Measurements from ENCODE around the gene BTBD9. TPM values are rescaled to one million over a fixed set of nuclear protein-coding genes. Genes with fewer than 3 reads are reported as not detected.
"Not testable (repeated sequence)": the region's sequence is repeated elsewhere in the genome, so short reads cannot be mapped to it uniquely, and the experiment has no call there.

BTBD9 gene
- polyA plus RNA-seq, 4 donors, result 5.1 to 10.2 (median 6.7) TPM

DNA sequence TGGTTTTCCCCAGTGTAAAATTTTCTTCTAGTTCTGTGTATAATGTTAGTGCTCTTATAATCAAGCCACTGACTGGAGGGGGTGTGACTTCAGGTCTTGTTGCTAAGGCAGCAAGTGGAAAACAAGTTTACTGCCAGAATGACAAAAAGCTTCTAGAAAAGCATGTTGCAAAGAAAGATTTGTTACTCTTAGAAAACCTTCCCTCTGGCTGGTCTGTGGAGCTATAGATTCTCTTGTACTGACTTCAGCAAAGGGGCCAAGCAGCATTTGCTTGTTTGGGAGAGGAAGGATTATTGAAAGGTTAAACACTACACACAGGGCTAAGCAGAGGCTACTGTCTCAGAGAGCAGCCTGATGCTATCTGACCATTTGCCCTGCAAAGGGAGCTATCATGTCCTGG is 288.8 kb downstream of the BTBD9 start:
- Histone ChIP-seq H3K4me3 (ENCODE audit: low read depth in 1 of 3, low read length in 3 of 3) (no peak overlapping the region), H3K4me1 (ENCODE audit: control insufficient read depth in 3 of 3, insufficient read depth in 2 of 3, low read depth in 1 of 3, low read length in 2 of 3) (peaks cover 0 to 4% (median 0%) of the 10 kb centered on the region in 3 donors), H3K9me3 (ENCODE audit: control insufficient read depth in 2 of 2, insufficient read depth in 1 of 2, low read depth in 1 of 2, low read length in 1 of 2) (no peaks in the 10 kb centered on the region), H3K27me3 (ENCODE audit: control insufficient read depth in 3 of 3, insufficient read depth in 3 of 3, low read length in 3 of 3) (no peaks in the 10 kb centered on the region), H3K27ac (ENCODE audit: low read depth in 1 of 3, low read length in 2 of 3) (no peak overlapping the region), H3K36me3 (ENCODE audit: control insufficient read depth in 3 of 3, insufficient read depth in 2 of 3, low read depth in 1 of 3, low read length in 3 of 3) (no peaks in the 10 kb centered on the region)
- DNase-seq, result peak in 1 of 2 donors; percentile 13
- FAIRE-seq, result no peak

DNA sequence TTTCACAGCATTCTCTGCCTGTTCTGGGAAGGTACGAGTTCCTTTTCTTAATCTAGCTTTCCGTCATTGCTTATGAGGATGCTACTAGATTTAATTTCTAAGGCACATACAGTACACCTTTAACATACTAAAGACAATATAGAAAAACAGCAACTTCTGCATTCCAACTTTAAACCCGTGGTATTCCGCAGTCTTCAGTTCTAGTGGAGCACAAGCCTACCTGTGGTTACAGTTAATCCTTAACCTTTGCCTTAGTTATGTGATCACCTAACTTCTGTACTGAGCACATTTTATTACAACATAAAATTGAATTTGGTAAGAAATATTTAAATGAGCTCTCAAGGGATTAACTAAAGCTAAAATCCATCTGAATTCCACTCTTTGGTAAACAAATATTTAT is 289.5 kb downstream of the BTBD9 start:
- Histone ChIP-seq H3K9me3 (ENCODE audit: control insufficient read depth in 2 of 2, insufficient read depth in 1 of 2, low read depth in 1 of 2, low read length in 1 of 2) (no peaks in the 10 kb centered on the region), H3K4me3 (ENCODE audit: low read depth in 1 of 3, low read length in 3 of 3) (no peak overlapping the region), H3K27ac (ENCODE audit: low read depth in 1 of 3, low read length in 2 of 3) (no peak overlapping the region), H3K36me3 (ENCODE audit: control insufficient read depth in 3 of 3, insufficient read depth in 2 of 3, low read depth in 1 of 3, low read length in 3 of 3) (no peaks in the 10 kb centered on the region), H3K4me1 (ENCODE audit: control insufficient read depth in 3 of 3, insufficient read depth in 2 of 3, low read depth in 1 of 3, low read length in 2 of 3) (no peaks in the 10 kb centered on the region), H3K27me3 (ENCODE audit: control insufficient read depth in 3 of 3, insufficient read depth in 3 of 3, low read length in 3 of 3) (no peaks in the 10 kb centered on the region)
- DNase-seq (no peak), FAIRE-seq (no peak)
- WGBS, 3 donors, result 91 to 97% (median 93%) methylated on average over 4 of the region's 4 CpGs

DNA sequence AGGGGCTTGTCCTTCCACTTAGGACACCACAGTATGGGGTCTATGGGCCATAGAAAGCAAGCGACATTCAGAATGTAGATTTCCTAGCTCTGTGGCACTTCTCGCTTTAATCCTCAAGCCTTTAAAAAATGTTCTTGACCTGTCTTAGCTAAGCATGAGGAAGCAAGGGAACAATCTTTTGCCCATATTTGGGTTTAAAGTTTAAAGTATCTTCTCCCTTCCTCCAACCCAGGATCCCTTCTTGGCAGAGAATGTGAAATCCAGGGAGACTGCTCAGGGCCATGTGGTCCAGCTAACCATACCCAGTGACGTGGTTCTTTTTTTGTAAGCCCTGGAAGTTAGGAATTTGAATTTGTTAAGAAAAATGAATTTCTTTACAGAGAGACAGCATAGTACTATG is 289.9 kb downstream of the BTBD9 start:
- 89 to 95% (median 93%) methylated on average over 3 of the region's 3 CpGs for WGBS, 3 donors
- DNase-seq (no peak), FAIRE-seq (no peak)
- Histone ChIP-seq H3K4me3 (ENCODE audit: low read depth in 1 of 3, low read length in 3 of 3) (no peak overlapping the region), H3K9me3 (ENCODE audit: control insufficient read depth in 2 of 2, insufficient read depth in 1 of 2, low read depth in 1 of 2, low read length in 1 of 2) (no peaks in the 10 kb centered on the region), H3K36me3 (ENCODE audit: control insufficient read depth in 3 of 3, insufficient read depth in 2 of 3, low read depth in 1 of 3, low read length in 3 of 3) (no peaks in the 10 kb centered on the region), H3K4me1 (ENCODE audit: control insufficient read depth in 3 of 3, insufficient read depth in 2 of 3, low read depth in 1 of 3, low read length in 2 of 3) (no peaks in the 10 kb centered on the region), H3K27me3 (ENCODE audit: control insufficient read depth in 3 of 3, insufficient read depth in 3 of 3, low read length in 3 of 3) (no peaks in the 10 kb centered on the region), H3K27ac (ENCODE audit: low read depth in 1 of 3, low read length in 2 of 3) (no peak overlapping the region)

DNA sequence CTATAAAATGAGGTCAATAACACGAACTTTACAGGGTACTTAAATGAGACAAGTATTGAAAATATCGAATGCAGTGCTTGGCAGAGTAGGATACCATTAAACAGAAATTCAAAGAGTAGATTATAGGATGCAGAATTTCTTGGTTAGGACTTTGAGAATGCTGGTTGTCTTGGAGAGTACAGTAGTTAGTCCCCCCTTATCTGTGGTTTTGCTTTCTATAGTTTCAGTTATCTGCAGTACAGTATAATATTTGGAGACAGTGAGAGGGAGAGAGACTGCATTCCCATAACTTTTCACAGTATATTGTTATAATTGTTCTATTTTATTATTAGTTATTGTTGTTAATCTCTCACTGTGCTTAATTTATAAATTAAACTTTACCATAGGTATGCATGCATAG is 290.5 kb downstream of the BTBD9 start:
- DNase-seq (no peak), FAIRE-seq (no peak)
- Histone ChIP-seq H3K4me3 (ENCODE audit: low read depth in 1 of 3, low read length in 3 of 3) (no peak overlapping the region), H3K9me3 (ENCODE audit: control insufficient read depth in 2 of 2, insufficient read depth in 1 of 2, low read depth in 1 of 2, low read length in 1 of 2) (no peaks in the 10 kb centered on the region), H3K36me3 (ENCODE audit: control insufficient read depth in 3 of 3, insufficient read depth in 2 of 3, low read depth in 1 of 3, low read length in 3 of 3) (no peaks in the 10 kb centered on the region), H3K4me1 (ENCODE audit: control insufficient read depth in 3 of 3, insufficient read depth in 2 of 3, low read depth in 1 of 3, low read length in 2 of 3) (no peaks in the 10 kb centered on the region), H3K27ac (ENCODE audit: low read depth in 1 of 3, low read length in 2 of 3) (no peak overlapping the region), H3K27me3 (ENCODE audit: control insufficient read depth in 3 of 3, insufficient read depth in 3 of 3, low read length in 3 of 3) (no peaks in the 10 kb centered on the region)
- 78 to 92% (median 82%) methylated on average over 2 of the region's 2 CpGs for WGBS, 3 donors

DNA sequence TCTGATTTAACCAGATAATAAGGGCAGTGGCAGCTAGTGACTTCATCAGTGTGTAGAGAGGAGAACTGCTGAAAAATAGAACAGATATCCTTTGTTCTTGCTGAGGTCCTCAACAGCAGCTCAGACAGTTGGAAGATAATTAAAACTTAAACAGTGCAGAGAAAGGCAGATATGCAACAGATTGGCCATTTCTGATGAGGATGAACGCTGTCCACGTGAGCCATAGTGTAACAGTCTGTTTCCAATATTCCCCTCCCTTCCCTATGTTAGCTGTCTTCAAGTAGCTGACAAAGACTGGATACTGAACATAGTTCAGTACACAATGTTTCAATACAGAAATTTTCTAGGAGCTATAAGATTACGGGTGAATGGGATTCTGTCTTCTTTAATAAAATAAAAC is 291.4 kb downstream of the BTBD9 start:
- DNase-seq, result no peak
- Histone ChIP-seq H3K4me1 (ENCODE audit: control insufficient read depth in 3 of 3, insufficient read depth in 2 of 3, low read depth in 1 of 3, low read length in 2 of 3) (no peaks in the 10 kb centered on the region), H3K27ac (ENCODE audit: low read depth in 1 of 3, low read length in 2 of 3) (no peak overlapping the region), H3K4me3 (ENCODE audit: low read depth in 1 of 3, low read length in 3 of 3) (no peak overlapping the region), H3K36me3 (ENCODE audit: control insufficient read depth in 3 of 3, insufficient read depth in 2 of 3, low read depth in 1 of 3, low read length in 3 of 3) (peaks cover 0 to under 1% (median 0%) of the 10 kb centered on the region in 3 donors), H3K9me3 (ENCODE audit: control insufficient read depth in 2 of 2, insufficient read depth in 1 of 2, low read depth in 1 of 2, low read length in 1 of 2) (no peaks in the 10 kb centered on the region), H3K27me3 (ENCODE audit: control insufficient read depth in 3 of 3, insufficient read depth in 3 of 3, low read length in 3 of 3) (no peaks in the 10 kb centered on the region)
- 86 to 93% (median 92%) methylated on average over 3 of the region's 3 CpGs for WGBS, 3 donors
- FAIRE-seq, result no peak

DNA sequence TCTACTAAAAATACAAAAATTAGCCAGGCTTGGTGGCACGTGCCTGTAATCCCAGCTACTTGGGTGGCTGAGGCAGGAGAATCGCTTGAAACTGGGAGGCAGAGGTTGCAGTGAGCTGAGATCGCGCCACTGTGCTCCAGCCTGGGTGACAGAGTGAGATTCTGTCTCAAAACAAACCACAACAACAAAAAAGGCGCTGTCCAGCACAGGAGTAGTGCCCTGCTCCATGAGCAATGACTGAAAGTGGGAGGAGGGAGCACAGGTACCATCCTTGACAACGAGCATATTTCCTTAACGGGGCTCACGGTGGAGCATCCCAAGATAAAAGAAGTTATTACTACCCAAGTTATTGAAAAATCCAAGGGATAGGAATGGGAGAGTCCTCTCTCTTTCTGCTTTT is 291.9 kb downstream of the BTBD9 start:
- H3K36me3 ChIP-seq (ENCODE audit: control insufficient read depth in 3 of 3, insufficient read depth in 2 of 3, low read depth in 1 of 3, low read length in 3 of 3); FAIRE-seq: not testable (repeated sequence)
- WGBS, 3 donors, result 93 to 98% (median 96%) methylated on average over 8 of the region's 8 CpGs

DNA sequence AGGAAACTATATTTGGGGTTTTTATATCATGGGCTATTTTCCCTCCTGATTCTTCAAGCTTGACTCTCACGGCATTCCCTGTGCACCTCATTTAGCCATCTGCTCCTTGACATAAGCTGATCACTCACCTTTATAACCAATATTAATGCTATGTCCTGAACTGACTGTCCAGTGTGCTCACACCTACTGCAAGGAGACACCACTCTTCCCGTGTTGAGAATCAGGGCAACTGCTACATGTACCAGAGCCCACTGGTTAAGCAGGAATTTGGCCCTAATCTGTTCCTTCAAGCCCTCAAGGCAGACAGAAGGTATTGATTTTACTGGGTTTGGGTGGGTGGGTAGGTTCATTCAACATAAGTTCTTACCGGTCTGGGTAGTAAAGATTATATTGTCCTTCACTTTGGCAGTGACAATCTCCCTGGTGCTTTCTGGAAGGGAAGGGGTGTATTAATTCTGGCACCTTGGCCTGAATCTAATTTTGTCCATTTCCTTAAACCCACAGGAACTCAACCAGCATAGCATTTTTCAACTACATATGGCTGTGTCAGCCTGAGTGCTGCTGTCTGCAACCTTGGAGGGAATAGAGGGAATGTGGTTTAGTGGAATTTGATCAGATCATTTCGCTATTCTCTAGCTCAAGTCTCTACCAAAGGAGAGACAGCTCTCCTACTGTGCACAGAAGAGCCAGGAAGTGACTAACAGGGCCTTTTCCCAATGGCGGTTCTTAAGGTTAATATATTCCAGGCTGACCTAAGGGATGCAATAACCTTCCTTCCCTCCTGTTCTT is 293.2 kb downstream of the BTBD9 start:
- FAIRE-seq, result no peak
- no peaks in the 10 kb centered on the region for H3K27me3 ChIP-seq (ENCODE audit: control insufficient read depth in 3 of 3, insufficient read depth in 3 of 3, low read length in 3 of 3)
- no peak overlapping the region for H3K27ac ChIP-seq (ENCODE audit: low read depth in 1 of 3, low read length in 2 of 3)
- H3K9me3 ChIP-seq (ENCODE audit: control insufficient read depth in 2 of 2, insufficient read depth in 1 of 2, low read depth in 1 of 2, low read length in 1 of 2), result no peaks in the 10 kb centered on the region
- no peak for DNase-seq
- H3K4me3 ChIP-seq (ENCODE audit: low read depth in 1 of 3, low read length in 3 of 3), result no peak overlapping the region
- H3K4me1 ChIP-seq (ENCODE audit: control insufficient read depth in 3 of 3, insufficient read depth in 2 of 3, low read depth in 1 of 3, low read length in 2 of 3), result no peaks in the 10 kb centered on the region
- 89 to 93% (median 92%) methylated on average over 5 of the region's 5 CpGs for WGBS, 3 donors
- H3K36me3 ChIP-seq (ENCODE audit: control insufficient read depth in 3 of 3, insufficient read depth in 2 of 3, low read depth in 1 of 3, low read length in 3 of 3), result peaks cover 0 to 3% (median 2%) of the 10 kb centered on the region in 3 donors

More for the DNA sequence above, 291.9 kb downstream of the BTBD9 start:
- not testable (repeated sequence) for H3K4me3 ChIP-seq (ENCODE audit: low read depth in 1 of 3, low read length in 3 of 3); H3K27me3 ChIP-seq (ENCODE audit: control insufficient read depth in 3 of 3, insufficient read depth in 3 of 3, low read length in 3 of 3); DNase-seq; H3K27ac ChIP-seq (ENCODE audit: low read depth in 1 of 3, low read length in 2 of 3); H3K4me1 ChIP-seq (ENCODE audit: control insufficient read depth in 3 of 3, insufficient read depth in 2 of 3, low read depth in 1 of 3, low read length in 2 of 3); H3K9me3 ChIP-seq (ENCODE audit: control insufficient read depth in 2 of 2, insufficient read depth in 1 of 2, low read depth in 1 of 2, low read length in 1 of 2)

DNA sequence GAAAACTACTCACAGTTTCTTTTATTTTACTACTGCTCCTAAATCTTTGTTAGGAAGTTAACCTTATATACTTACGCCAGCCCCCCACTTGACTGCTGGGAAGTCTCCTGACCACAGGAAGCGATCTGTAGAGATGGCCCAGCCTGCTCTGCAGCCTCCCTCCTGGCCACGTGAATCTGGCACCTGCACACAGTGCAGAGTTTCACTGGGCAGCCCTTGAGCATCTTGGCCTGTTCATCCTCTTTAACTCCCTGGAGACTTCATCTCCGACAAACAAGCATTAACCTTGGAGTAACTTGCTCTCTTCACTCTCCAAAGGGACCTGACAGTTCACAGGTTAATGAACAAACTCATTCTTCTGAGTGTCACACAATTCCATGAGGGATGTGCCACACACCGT is 294.1 kb downstream of the BTBD9 start:
- FAIRE-seq (no peak), DNase-seq (no peak)
- no peaks in the 10 kb centered on the region for H3K27me3 ChIP-seq (ENCODE audit: control insufficient read depth in 3 of 3, insufficient read depth in 3 of 3, low read length in 3 of 3)
- H3K27ac ChIP-seq (ENCODE audit: low read depth in 1 of 3, low read length in 2 of 3), result no peak overlapping the region
- H3K36me3 ChIP-seq (ENCODE audit: control insufficient read depth in 3 of 3, insufficient read depth in 2 of 3, low read depth in 1 of 3, low read length in 3 of 3), result peaks cover 0 to 3% (median 2%) of the 10 kb centered on the region in 3 donors
- no peak overlapping the region for H3K4me3 ChIP-seq (ENCODE audit: low read depth in 1 of 3, low read length in 3 of 3)
- no peaks in the 10 kb centered on the region for H3K9me3 ChIP-seq (ENCODE audit: control insufficient read depth in 2 of 2, insufficient read depth in 1 of 2, low read depth in 1 of 2, low read length in 1 of 2)
- H3K4me1 ChIP-seq (ENCODE audit: control insufficient read depth in 3 of 3, insufficient read depth in 2 of 3, low read depth in 1 of 3, low read length in 2 of 3), result no peaks in the 10 kb centered on the region
- WGBS, 3 donors, result 78 to 88% (median 80%) methylated on average over 5 of the region's 5 CpGs

DNA sequence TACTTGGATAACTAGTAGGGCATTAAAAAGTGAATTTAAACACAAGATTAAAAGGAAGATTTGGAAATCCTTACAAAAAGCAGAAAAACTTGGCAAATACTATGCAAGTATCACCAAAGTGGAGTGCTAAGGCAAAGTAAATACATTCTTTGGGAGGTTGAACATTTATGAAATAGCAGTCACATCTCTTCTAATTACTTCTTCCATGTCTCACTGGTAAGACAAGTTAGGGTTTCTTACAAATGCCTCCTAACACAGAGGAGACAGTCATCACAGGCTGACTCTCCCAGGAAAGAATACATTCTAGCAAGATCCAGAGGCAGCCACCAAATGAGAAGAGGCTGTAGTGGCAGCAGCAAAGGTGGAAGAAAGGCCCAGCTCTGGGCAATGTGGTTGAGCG is 298.2 kb downstream of the BTBD9 start:
- Histone ChIP-seq H3K36me3 (ENCODE audit: control insufficient read depth in 3 of 3, insufficient read depth in 2 of 3, low read depth in 1 of 3, low read length in 3 of 3) (peaks cover 0 to 3% (median 2%) of the 10 kb centered on the region in 3 donors), H3K9me3 (ENCODE audit: control insufficient read depth in 2 of 2, insufficient read depth in 1 of 2, low read depth in 1 of 2, low read length in 1 of 2) (no peaks in the 10 kb centered on the region), H3K27ac (ENCODE audit: low read depth in 1 of 3, low read length in 2 of 3) (no peak overlapping the region), H3K4me1 (ENCODE audit: control insufficient read depth in 3 of 3, insufficient read depth in 2 of 3, low read depth in 1 of 3, low read length in 2 of 3) (no peaks in the 10 kb centered on the region), H3K27me3 (ENCODE audit: control insufficient read depth in 3 of 3, insufficient read depth in 3 of 3, low read length in 3 of 3) (no peaks in the 10 kb centered on the region), H3K4me3 (ENCODE audit: low read depth in 1 of 3, low read length in 3 of 3) (no peak overlapping the region)
- 95 to 97% (median 95%) methylated on average over 1 of the region's 1 CpG for WGBS, 3 donors
- DNase-seq (no peak), FAIRE-seq (no peak)

Data from small intestine (tissue), 7 donors.